ENCODE measurements around the gene REG1B. TPM values are rescaled to one million over a fixed set of nuclear protein-coding genes. Genes with fewer than 3 reads are reported as not detected.

Gene REG1B
- total and polyA plus RNA-seq, 9 of the 15 experiments (the other 6 are each of a cell fraction or from before 2014, with no cell fraction given): 0.15 to 2.0 TPM; not detected in 7

DNA sequence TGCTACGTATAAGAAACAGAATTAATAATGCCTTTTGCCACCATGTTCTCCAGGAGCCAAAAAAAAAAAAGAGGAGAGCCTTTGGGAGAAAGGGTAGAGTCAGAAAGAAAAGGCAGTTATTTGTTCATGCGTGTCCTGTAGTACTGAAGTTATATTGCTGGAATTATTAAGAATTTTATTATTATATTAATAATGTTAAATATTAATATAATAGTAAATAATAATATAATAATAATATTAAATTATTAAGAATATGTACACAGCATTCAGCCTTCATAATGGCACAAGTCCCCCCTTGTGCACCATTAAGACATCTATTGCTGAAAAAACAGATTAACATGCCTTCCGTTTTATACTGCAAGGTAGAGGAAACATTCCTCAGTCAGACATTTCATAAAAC is 40.6 kb upstream of the REG1B start (continued):
- TF ChIP-seq, protein P1, sequence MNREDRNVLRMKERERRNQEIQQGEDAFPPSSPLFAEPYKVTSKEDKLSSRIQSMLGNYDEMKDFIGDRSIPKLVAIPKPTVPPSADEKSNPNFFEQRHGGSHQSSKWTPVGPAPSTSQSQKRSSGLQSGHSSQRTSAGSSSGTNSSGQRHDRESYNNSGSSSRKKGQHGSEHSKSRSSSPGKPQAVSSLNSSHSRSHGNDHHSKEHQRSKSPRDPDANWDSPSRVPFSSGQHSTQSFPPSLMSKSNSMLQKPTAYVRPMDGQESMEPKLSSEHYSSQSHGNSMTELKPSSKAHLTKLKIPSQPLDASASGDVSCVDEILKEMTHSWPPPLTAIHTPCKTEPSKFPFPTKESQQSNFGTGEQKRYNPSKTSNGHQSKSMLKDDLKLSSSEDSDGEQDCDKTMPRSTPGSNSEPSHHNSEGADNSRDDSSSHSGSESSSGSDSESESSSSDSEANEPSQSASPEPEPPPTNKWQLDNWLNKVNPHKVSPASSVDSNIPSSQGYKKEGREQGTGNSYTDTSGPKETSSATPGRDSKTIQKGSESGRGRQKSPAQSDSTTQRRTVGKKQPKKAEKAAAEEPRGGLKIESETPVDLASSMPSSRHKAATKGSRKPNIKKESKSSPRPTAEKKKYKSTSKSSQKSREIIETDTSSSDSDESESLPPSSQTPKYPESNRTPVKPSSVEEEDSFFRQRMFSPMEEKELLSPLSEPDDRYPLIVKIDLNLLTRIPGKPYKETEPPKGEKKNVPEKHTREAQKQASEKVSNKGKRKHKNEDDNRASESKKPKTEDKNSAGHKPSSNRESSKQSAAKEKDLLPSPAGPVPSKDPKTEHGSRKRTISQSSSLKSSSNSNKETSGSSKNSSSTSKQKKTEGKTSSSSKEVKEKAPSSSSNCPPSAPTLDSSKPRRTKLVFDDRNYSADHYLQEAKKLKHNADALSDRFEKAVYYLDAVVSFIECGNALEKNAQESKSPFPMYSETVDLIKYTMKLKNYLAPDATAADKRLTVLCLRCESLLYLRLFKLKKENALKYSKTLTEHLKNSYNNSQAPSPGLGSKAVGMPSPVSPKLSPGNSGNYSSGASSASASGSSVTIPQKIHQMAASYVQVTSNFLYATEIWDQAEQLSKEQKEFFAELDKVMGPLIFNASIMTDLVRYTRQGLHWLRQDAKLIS (CRISPR knock-in tag; IDR thresholded peaks at IDR 0.05): no peak
- TF ChIP-seq BRCA1 (IDR thresholded peaks at IDR 0.05) (no peak), BRCA1 (CRISPR knock-in tag; IDR thresholded peaks at IDR 0.05) (no peak), SP1 (CRISPR knock-in tag; IDR thresholded peaks at IDR 0.05) (no peak), ZMIZ1 (IDR thresholded peaks at IDR 0.05; ENCODE audit: low read depth in 2 of 2, low read length in 2 of 2) (no peak), ELK3 (CRISPR knock-in tag; IDR thresholded peaks at IDR 0.05) (no peak)

Measured in K562 (cell line).